Measurements from ENCODE around the gene MGAT3.
"Not testable (repeated sequence)": the region's sequence is repeated elsewhere in the genome, so short reads cannot be mapped to it uniquely, and the experiment has no call there.

MGAT3 gene, protein sequence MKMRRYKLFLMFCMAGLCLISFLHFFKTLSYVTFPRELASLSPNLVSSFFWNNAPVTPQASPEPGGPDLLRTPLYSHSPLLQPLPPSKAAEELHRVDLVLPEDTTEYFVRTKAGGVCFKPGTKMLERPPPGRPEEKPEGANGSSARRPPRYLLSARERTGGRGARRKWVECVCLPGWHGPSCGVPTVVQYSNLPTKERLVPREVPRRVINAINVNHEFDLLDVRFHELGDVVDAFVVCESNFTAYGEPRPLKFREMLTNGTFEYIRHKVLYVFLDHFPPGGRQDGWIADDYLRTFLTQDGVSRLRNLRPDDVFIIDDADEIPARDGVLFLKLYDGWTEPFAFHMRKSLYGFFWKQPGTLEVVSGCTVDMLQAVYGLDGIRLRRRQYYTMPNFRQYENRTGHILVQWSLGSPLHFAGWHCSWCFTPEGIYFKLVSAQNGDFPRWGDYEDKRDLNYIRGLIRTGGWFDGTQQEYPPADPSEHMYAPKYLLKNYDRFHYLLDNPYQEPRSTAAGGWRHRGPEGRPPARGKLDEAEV

DNA sequence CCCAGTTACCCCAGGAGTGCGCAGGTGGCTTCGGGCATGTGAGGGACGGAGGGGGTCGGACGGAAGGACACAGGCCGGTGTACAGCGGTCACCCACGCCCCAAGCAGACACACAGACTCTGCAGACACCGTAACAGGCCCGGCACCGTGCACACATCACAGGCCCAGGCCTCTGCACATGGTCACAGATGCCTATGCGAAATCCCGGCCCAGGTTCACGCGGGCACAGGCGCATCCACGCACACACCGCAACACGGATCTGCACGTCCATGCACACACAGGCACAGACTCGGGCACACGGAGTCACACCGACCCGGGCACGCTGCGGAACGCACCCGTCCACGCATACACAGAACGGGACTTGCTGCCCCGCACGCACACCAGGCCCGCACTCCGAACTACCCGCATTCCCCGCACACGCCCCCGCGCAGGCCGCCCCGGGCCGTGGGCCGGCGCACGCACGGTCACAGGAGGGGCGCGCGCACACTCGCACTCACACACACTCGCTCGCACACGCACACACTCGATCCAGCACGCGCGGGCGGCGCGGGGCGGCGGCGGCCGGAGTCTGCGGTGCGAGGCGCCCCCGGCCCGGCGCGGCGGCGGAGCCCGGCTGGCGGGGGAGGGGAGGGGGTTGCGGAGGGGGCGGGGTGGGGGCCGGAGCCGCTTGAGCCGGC is at the start of gene MGAT3:
MGAT3 (plus strand) TSS at position 491 of the 676 bp plus-strand sequence. CDS start 30,336 bp downstream, outside the sequence.
- no peak for DNase-seq
- H3K4me1 Mint-ChIP-seq = peaks cover 41% of the 10 kb centered on the region
- peak; percentile 38 for ATAC-seq
- H3K9me3 Mint-ChIP-seq = peaks cover 0 to 10% of the 10 kb centered on the region in 2 donors
- peaks cover 51% of the 10 kb centered on the region for H3K27me3 Mint-ChIP-seq
- peak within 1 kb of the TSS in 1 of 2 donors; percentile 59 for H3K27ac Mint-ChIP-seq
- H3K4me3 Mint-ChIP-seq = peak within 1 kb of the TSS; percentile 59 to 73

DNA sequence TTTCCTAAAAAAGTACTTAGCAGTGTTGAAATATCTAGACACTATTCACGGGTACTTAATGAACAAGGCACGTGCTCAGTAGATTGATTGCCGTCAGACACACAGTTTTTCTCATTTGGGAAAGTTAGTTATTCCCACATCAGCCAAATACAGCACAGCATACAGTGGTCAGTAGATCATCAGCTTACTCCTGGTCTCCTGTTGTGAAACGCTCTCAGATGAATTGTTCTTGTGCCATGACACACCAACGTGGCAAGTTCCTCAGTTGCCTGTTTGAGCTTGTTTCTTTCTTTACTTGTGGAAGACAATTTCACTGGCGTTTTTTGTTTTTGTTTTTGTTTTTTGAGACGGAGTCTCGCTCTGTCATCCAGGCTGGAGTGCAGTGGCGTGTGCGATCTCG is 48.6 kb upstream of the MGAT3 start:
- no peaks in the 10 kb centered on the region for H3K9me3 Mint-ChIP-seq
- H3K27ac Mint-ChIP-seq = no peak overlapping the region
- no peaks in the 10 kb centered on the region for H3K27me3 Mint-ChIP-seq
- no peak for DNase-seq
- ATAC-seq = no peak
- H3K4me1 Mint-ChIP-seq = peaks cover 75% of the 10 kb centered on the region
- H3K4me3 Mint-ChIP-seq = no peak overlapping the region

DNA sequence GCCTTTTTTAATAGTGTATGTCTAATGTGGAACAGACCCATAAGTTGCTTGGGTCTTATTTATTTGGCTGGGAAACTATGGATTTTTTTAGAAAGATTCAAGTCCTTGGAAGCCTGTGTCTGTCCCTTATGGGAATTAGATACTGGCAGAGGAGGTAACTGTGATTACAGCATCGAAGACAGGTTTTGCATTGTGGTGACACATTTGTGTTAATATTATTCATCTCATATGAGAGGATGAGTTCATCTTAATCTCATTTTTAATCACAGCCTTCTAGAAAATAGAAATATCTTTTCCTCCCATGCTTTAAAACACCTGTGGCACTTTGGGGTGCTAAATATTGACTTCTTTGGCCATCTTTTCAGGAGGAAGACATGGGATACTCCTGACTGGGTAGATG is 48.0 kb upstream of the MGAT3 start:
- Mint-ChIP-seq H3K4me1 (peaks cover 78% of the 10 kb centered on the region), H3K4me3 (no peak overlapping the region), H3K27ac (no peak overlapping the region), H3K9me3 (no peaks in the 10 kb centered on the region), H3K27me3 (no peaks in the 10 kb centered on the region)
- peak; percentile 33 for ATAC-seq
- DNase-seq = no peak

DNA sequence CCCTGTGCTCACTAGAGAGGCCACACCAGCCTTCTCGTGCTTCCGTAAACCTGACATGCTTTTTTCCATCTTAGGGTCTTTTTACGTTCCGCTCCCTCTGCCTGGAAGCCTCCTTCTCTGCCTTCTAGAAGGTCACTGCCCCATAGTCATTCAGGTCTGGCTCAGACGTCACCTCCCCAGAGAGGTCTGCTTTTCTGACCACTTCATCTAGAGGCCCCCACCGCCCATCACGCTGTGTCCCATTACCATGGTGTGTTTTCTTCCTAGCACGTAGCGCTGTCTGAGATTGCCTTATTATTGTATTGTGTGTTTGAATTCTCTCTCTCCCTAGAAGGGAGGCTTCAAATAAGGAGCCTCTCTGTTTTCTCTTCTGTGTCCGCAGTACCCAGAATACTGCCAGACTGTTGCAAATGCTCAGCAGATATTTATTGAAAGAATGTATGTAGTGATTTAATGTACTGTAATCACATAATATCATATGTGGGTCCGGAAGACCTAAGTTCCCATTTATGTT is 47.2 kb upstream of the MGAT3 start:
- H3K9me3 Mint-ChIP-seq = no peaks in the 10 kb centered on the region
- H3K27ac Mint-ChIP-seq = no peak overlapping the region
- H3K4me3 Mint-ChIP-seq = no peak overlapping the region
- DNase-seq = no peak
- ATAC-seq = no peak
- peaks cover 84% of the 10 kb centered on the region for H3K4me1 Mint-ChIP-seq
- no peaks in the 10 kb centered on the region for H3K27me3 Mint-ChIP-seq

DNA sequence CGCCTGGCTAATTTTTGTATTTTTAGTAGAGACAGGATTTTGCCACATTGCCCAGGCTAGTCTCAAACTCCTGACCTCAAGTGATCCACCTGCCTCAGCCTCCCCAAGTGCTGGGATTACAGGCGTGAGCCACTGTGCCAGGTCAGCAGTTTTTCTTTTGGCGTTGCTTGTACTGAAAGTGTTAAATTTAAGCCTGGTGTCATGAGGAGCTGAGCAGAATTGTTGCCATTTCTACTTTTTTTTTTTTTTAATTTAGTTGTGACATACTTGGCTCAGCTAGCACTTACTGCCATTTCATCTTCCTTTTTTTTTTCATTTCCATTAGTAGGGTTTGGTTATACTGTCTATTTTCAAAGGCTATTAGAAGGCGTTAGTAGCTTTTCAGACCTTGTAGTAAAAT is 46.5 kb upstream of the MGAT3 start:
- no peak for ATAC-seq
- Mint-ChIP-seq H3K27me3 (no peaks in the 10 kb centered on the region), H3K4me3 (no peak overlapping the region), H3K4me1 (peaks cover 84% of the 10 kb centered on the region), H3K27ac (no peak overlapping the region), H3K9me3 (no peaks in the 10 kb centered on the region)
- no peak for DNase-seq

DNA sequence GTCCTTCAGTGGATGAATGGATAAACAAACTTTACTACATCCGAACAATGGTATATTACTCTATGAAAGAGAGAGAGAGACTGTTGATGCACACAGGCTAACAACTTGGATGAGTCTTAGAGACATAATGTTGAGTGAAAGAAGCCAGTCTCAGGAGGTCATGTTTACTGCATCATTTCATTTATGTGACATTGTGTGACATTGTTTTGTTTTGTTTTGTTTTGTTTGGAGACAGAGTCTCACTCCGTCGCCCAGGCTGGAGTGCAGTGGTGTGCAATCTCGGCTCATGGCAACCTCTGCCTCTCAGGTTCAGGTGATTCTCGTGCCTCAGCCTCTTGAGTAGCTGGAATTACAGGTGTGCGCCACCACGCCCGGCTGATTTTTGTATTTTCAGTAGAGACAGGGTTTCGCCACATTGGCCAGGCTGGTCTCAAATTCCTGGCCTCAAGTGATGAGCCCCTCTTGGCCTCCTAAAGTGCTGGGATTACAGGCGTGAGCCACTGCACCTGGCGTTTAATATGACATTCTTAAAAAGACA is 44.9 kb upstream of the MGAT3 start:
- not testable (repeated sequence) for H3K27ac Mint-ChIP-seq, H3K9me3 Mint-ChIP-seq, H3K27me3 Mint-ChIP-seq, ATAC-seq, DNase-seq
- Mint-ChIP-seq H3K4me3 (peak overlapping the region; percentile 52 to 63), H3K4me1 (peaks cover 84% of the 10 kb centered on the region)

DNA sequence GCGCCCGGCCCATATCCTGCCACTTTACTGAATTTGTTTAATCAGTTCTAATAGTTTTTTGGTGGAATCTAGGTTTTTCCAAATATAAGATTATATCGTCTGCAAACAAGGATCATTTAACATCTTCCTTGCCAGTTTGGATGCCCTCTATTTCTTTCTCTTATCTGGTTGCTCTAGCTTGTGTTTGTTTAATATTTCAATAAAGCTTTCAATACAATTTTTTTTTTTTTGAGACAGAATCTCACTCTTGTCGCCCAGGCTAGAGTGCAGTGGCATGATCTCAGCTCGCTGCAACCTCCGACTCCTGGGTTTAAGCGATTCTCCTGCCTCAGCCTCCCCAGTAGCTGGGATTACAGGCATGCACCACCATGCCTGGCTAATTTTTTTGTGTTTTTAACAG is 43.6 kb upstream of the MGAT3 start:
- Mint-ChIP-seq H3K4me3 (peak overlapping the region in 1 of 2 donors; percentile 57), H3K4me1 (peaks cover 76% of the 10 kb centered on the region)
- not testable (repeated sequence) for ATAC-seq

DNA sequence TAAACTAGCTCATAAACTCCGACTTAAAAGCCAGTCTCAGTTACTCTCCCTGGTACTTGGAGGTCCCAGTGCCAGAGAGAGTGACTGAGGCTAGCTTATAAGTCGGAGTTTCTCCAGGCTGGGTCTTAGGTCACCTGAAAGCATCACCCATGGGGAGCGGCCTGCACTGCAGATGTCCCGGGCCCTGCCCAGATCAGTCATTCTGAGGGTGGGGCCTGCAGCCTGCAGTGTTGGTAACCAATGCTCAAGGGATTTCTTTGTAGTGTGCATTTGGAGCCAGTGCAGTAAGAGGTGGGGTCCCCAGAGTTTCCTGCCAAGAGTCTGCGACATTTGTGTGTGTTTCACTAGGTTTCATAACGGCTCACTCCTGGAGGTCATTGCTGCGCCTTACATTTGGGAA is 42.4 kb upstream of the MGAT3 start:
- DNase-seq = no peak
- Mint-ChIP-seq H3K27ac (peak overlapping the region in 1 of 2 donors; percentile 86), H3K4me3 (no peak overlapping the region), H3K9me3 (no peaks in the 10 kb centered on the region), H3K4me1 (peaks cover 64% of the 10 kb centered on the region), H3K27me3 (no peaks in the 10 kb centered on the region)
- peak; percentile 61 for ATAC-seq

More for the DNA sequence above, 43.6 kb upstream of the MGAT3 start:
- not testable (repeated sequence) for H3K27me3 Mint-ChIP-seq, DNase-seq, H3K9me3 Mint-ChIP-seq
- H3K27ac Mint-ChIP-seq = peak overlapping the region in 1 of 2 donors; percentile 5

DNA sequence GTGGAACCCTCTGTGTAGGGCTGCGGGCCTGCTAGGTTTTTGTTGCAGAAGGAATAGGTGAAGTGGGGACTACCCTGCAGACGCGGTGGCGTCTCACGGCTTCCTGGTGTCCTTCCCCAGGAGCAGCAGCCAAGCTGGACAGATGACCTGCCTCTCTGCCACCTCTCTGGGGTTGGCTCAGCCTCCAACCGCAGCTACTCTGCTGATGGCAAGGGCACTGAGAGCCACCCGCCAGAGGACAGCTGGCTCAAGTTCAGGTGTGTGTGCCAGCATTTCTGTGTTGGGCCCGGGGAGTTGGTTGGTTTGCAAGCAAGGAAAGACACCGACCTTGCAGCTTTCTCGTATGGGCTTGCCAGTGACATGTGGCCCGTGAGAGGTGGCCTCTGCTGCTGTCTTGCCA is 41.9 kb upstream of the MGAT3 start:
- no peak overlapping the region for H3K27ac Mint-ChIP-seq
- H3K4me1 Mint-ChIP-seq = peaks cover 60% of the 10 kb centered on the region
- no peaks in the 10 kb centered on the region for H3K9me3 Mint-ChIP-seq

DNA sequence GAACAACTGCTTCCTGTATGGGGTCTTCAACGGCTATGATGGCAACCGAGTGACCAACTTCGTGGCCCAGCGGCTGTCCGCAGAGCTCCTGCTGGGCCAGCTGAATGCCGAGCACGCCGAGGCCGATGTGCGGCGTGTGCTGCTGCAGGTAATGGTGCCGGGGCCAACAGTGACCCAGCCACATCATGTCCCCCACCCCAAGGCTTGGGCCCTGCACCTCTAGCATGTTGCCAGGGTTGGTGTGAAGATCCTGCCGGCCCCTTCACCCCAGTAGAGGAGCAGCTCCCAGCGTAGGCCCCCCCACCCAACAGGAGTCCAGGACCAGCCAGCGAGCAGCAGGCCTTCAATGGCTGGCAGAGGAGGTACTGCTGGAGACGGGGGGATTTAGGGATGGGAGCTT is 41.3 kb upstream of the MGAT3 start:
- Mint-ChIP-seq H3K27ac (peak overlapping the region in 1 of 2 donors; percentile 75), H3K4me3 (no peak overlapping the region), H3K4me1 (peaks cover 59% of the 10 kb centered on the region), H3K9me3 (no peaks in the 10 kb centered on the region), H3K27me3 (no peaks in the 10 kb centered on the region)
- ATAC-seq = no peak
- DNase-seq = no peak

More for the DNA sequence above, 41.9 kb upstream of the MGAT3 start:
- no peak overlapping the region for H3K4me3 Mint-ChIP-seq
- no peaks in the 10 kb centered on the region for H3K27me3 Mint-ChIP-seq
- no peak for DNase-seq
- no peak for ATAC-seq

DNA sequence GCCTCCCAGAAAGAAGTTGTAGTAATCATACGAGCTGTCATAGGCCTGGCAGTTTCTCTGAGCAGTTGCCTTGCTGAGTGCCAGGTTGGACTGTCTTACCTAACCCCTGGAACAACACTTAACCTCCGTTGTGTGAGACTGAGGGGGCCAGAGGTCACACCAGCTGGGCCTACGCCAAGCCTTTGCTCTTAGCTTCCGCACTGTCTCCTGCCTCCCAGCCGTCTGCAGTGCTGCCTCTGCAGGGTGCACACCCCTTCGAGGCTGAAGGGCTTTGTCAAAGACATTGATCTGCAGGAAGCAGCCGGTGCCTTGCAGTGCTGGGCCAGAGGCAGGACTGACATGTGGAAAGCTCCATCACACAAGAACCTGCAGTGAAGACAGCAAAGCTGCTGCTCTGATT is 40.5 kb upstream of the MGAT3 start:
- H3K9me3 Mint-ChIP-seq = no peaks in the 10 kb centered on the region
- no peak overlapping the region for H3K4me3 Mint-ChIP-seq
- H3K4me1 Mint-ChIP-seq = peaks cover 51% of the 10 kb centered on the region
- H3K27me3 Mint-ChIP-seq = no peaks in the 10 kb centered on the region
- no peak for ATAC-seq
- DNase-seq = no peak
- H3K27ac Mint-ChIP-seq = peak overlapping the region in 1 of 2 donors; percentile 55

DNA sequence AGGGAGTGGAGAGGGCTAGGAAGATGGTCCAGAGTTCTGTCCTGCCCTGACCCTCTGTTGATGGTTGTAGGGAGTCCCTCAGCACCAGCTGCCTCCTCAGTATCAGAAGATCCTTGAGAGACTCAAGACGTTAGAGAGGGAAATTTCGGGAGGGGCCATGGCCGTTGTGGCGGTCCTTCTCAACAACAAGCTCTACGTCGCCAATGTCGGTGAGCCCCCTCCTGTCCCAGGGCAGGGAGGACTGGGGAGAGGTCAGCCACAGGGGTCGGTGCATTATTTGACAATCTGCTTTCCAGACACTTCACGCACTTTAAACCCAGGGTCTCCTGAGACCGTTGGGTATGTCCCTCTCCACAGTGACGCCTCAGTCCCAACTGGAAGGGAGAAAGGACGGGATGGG is 39.2 kb upstream of the MGAT3 start:
- Mint-ChIP-seq H3K4me3 (no peak overlapping the region), H3K9me3 (no peaks in the 10 kb centered on the region), H3K4me1 (peaks cover 38% of the 10 kb centered on the region), H3K27me3 (no peaks in the 10 kb centered on the region), H3K27ac (no peak overlapping the region)
- DNase-seq = no peak
- ATAC-seq = no peak

DNA sequence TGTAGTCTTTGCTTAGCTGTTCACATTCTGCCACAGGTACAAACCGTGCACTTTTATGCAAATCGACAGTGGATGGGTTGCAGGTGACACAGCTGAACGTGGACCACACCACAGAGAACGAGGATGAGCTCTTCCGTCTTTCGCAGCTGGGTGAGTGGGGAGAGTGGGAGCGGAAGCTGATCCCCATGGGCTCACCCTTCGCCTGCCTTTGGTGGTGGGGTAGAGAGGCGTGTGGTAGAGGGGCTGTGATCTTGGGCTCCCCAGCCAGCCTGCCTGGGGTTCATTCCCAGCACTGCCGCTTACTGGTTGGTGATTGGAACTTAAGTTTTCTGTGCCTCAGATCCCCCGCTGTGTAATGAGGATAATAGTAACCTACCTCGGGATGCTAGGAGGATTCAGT is 38.1 kb upstream of the MGAT3 start:
- H3K4me1 Mint-ChIP-seq = peaks cover 27% of the 10 kb centered on the region
- no peak overlapping the region for H3K4me3 Mint-ChIP-seq
- ATAC-seq = no peak
- no peak overlapping the region for H3K27ac Mint-ChIP-seq
- no peaks in the 10 kb centered on the region for H3K27me3 Mint-ChIP-seq
- no peaks in the 10 kb centered on the region for H3K9me3 Mint-ChIP-seq
- DNase-seq = no peak

DNA sequence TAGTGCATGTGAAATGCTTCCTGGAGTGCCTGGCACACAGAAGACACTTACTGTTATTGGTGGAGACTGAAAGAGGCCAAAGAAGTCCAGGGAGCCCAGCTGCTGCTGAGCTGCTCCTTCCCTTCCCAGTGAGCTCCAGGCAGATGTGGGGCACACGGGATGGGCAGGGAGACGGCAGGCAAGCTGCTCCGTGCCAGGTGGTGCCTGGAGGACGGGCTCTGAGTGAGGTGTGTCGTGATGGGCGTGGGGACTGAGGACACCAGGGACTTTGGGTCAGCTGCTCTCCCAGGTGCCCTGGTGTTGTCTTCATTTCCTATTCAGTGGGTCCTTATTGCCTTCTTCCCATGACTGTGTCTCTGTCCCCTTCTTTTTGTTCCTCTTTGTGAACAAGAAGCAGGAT is 37.7 kb upstream of the MGAT3 start:
- H3K9me3 Mint-ChIP-seq = no peaks in the 10 kb centered on the region
- H3K27ac Mint-ChIP-seq = no peak overlapping the region
- ATAC-seq = no peak
- no peak overlapping the region for H3K4me3 Mint-ChIP-seq
- peaks cover 23% of the 10 kb centered on the region for H3K4me1 Mint-ChIP-seq
- no peak for DNase-seq
- H3K27me3 Mint-ChIP-seq = no peaks in the 10 kb centered on the region

DNA sequence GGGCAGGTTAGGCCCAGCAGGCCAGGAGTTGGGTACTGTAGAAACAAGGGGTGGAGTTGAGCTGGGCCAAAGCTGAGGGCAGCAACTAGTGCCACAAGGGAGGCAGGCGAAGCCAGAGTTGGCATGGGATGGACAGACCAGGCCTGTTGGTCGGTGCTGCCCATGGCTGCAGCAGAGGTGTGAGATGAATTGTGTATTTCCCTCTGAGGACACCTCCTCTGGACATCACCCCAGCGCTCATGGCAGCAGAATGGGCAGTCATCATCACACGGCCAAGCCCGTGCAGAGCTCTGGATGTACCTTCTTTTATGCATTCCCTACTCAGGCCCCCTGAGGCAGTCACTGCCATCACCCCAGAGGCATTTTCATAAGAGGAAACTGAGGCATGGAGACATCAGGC is 36.9 kb upstream of the MGAT3 start:
- no peak overlapping the region for H3K27ac Mint-ChIP-seq
- no peaks in the 10 kb centered on the region for H3K9me3 Mint-ChIP-seq
- H3K4me1 Mint-ChIP-seq = peaks cover 15% of the 10 kb centered on the region
- ATAC-seq (no peak), DNase-seq (no peak)
- H3K4me3 Mint-ChIP-seq = no peak overlapping the region
- no peaks in the 10 kb centered on the region for H3K27me3 Mint-ChIP-seq

DNA sequence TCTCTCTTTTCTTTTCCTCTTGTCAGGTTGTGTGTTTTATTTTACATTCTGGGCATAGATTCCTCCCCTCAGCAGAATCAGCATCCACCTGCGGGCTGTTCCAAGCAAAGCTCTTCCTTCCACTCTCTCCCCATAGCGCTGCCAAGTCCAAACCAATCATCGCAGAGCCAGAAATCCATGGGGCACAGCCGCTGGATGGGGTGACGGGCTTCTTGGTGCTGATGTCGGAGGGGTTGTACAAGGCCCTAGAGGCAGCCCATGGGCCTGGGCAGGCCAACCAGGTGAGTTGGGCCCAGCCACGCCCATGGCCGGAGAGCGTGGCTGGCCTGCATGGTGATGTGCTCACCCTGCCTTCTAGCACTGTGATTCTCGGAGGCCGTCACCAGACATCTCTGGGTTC is 35.1 kb upstream of the MGAT3 start:
- H3K9me3 Mint-ChIP-seq = no peaks in the 10 kb centered on the region
- no peak overlapping the region for H3K4me3 Mint-ChIP-seq
- no peaks in the 10 kb centered on the region for H3K27me3 Mint-ChIP-seq
- H3K4me1 Mint-ChIP-seq = no peaks in the 10 kb centered on the region
- DNase-seq (no peak), ATAC-seq (no peak)
- peak overlapping the region in 1 of 2 donors; percentile 19 for H3K27ac Mint-ChIP-seq
